Type B pancreatic cell (in vitro differentiated cells): ENCODE data around the gene UMODL1. TPM values are rescaled to one million over a fixed set of nuclear protein-coding genes. Genes with fewer than 3 reads are reported as not detected.

Experiments used
- DNase-seq: peaks from one replicate; pipeline ENCODE4 v3.0.0; 2021; ENCODE audit warnings: mixed read lengths; ENCODE audit not compliant: unreplicated experiment; ENCODE audit errors: extremely low spot score
- H3K27ac Mint-ChIP-seq: 2 replicates; pipeline ENCODE4 v1.8.0; 2021; ENCODE audit warnings: mild to moderate bottlenecking, mixed read lengths
- H3K27me3 Mint-ChIP-seq: 2 replicates; pipeline ENCODE4 v1.8.0; 2021; ENCODE audit warnings: mixed read lengths
- H3K36me3 Mint-ChIP-seq: 2 replicates; pipeline ENCODE4 v1.8.0; 2021; ENCODE audit warnings: mixed read lengths
- H3K4me1 Mint-ChIP-seq: one replicate; pipeline ENCODE4 v1.8.0; 2021; ENCODE audit warnings: mixed read lengths; ENCODE audit not compliant: unreplicated experiment
- H3K4me3 Mint-ChIP-seq: 2 replicates; pipeline ENCODE4 v1.8.0; 2021; ENCODE audit warnings: mild to moderate bottlenecking, mixed read lengths
- H3K9me3 Mint-ChIP-seq: 2 replicates; pipeline ENCODE4 v1.8.0; 2021; ENCODE audit warnings: mixed read lengths
- CTCF ChIP-seq: fragments of 200-600 bp; sonication (generic); conservative IDR thresholded peaks from 2 replicates; pipeline ENCODE4 v1.5.0; 2021; ENCODE audit warnings: antibody characterized with exemption, mild to moderate bottlenecking
- total RNA-seq: library from RNA; stranded (reverse); gene quantifications from 2 replicates; pipeline ENCODE4 v1.2.1, GENCODE V29; 2021; ENCODE audit warnings: low replicate concordance

The UMODL1 gene
- total RNA-seq, 1 donor from 2014 or later = 0.36 TPM

GRCh38 chr21:42058631-42059111, 12.4 kb upstream of the UMODL1 start:
- H3K27me3 Mint-ChIP-seq = peaks cover 13% of the 10 kb centered on the region
- no peak overlapping the region for H3K4me3 Mint-ChIP-seq
- no peak overlapping the region for H3K27ac Mint-ChIP-seq
- peaks cover 11% of the 10 kb centered on the region for H3K4me1 Mint-ChIP-seq
- peaks cover 5% of the 10 kb centered on the region for H3K9me3 Mint-ChIP-seq
- DNase-seq = no peak
- H3K36me3 Mint-ChIP-seq = no peaks in the 10 kb centered on the region
- no peak for TF ChIP-seq CTCF

- H3K27ac Mint-ChIP-seq = no peak overlapping the region
- H3K4me3 Mint-ChIP-seq = no peak overlapping the region
- DNase-seq = no peak
- peaks cover 14% of the 10 kb centered on the region for H3K4me1 Mint-ChIP-seq
- peaks cover 13% of the 10 kb centered on the region for H3K27me3 Mint-ChIP-seq
- no peak for TF ChIP-seq CTCF
- H3K9me3 Mint-ChIP-seq = peaks cover 5% of the 10 kb centered on the region
- H3K36me3 Mint-ChIP-seq = no peaks in the 10 kb centered on the region
These were observed 12.0 kb upstream of the UMODL1 start for GRCh38 chr21:42059141-42059540.

GRCh38 chr21:42059721-42060120, 11.4 kb upstream of the UMODL1 start:
- Mint-ChIP-seq H3K27ac (no peak overlapping the region), H3K9me3 (peaks cover 5% of the 10 kb centered on the region), H3K4me1 (peaks cover 16% of the 10 kb centered on the region), H3K27me3 (peaks cover 13% of the 10 kb centered on the region), H3K36me3 (no peaks in the 10 kb centered on the region), H3K4me3 (no peak overlapping the region)
- no peak for TF ChIP-seq CTCF
- no peak for DNase-seq

GRCh38 chr21:42060166-42060565, 11.0 kb upstream of the UMODL1 start:
- H3K27ac Mint-ChIP-seq = no peak overlapping the region
- H3K4me1 Mint-ChIP-seq = peaks cover 16% of the 10 kb centered on the region
- H3K27me3 Mint-ChIP-seq = peaks cover 13% of the 10 kb centered on the region
- H3K36me3 Mint-ChIP-seq = no peaks in the 10 kb centered on the region
- no peak for TF ChIP-seq CTCF
- no peak overlapping the region for H3K4me3 Mint-ChIP-seq
- no peak for DNase-seq
- peaks cover 5% of the 10 kb centered on the region for H3K9me3 Mint-ChIP-seq

- no peak for DNase-seq
- H3K27ac Mint-ChIP-seq = no peak overlapping the region
- H3K36me3 Mint-ChIP-seq = no peaks in the 10 kb centered on the region
- no peak for TF ChIP-seq CTCF
- H3K4me1 Mint-ChIP-seq = peaks cover 16% of the 10 kb centered on the region
- H3K27me3 Mint-ChIP-seq = peaks cover 12% of the 10 kb centered on the region
- H3K4me3 Mint-ChIP-seq = no peak overlapping the region
- peaks cover 5% of the 10 kb centered on the region for H3K9me3 Mint-ChIP-seq
These were observed 9.7 kb upstream of the UMODL1 start for GRCh38 chr21:42061195-42061985.
